Liver (tissue), 9 donors: ENCODE data around the gene GLYATL3. TPM values are rescaled to one million over a fixed set of nuclear protein-coding genes. Genes with fewer than 3 reads are reported as not detected.

Source experiments
- DNase-seq: peaks from one replicate; pipeline ENCODE4 v3.0.0-alpha.2; 2017; ENCODE audit warnings: low spot score
- H3K27ac ChIP-seq, 2 donors: one replicate each; pipeline ENCODE4 v1.7.0; 2013; ENCODE audit warnings: inconsistent platforms in 2 of 2, low read length in 2 of 2, control low read depth in 1 of 2, low read depth in 1 of 2, mild to moderate bottlenecking in 1 of 2
- H3K27me3 ChIP-seq, 4 donors: one replicate each; pipeline versions ENCODE4 v1.6.1 to v1.7.0; 2013; ENCODE audit warnings: low read length in 3 of 4, inconsistent platforms in 1 of 4, mild to moderate bottlenecking in 1 of 4, moderate library complexity in 1 of 4; ENCODE audit not compliant: control insufficient read depth in 4 of 4, insufficient read depth in 4 of 4
- H3K36me3 ChIP-seq, 4 donors: one replicate each; pipeline versions ENCODE4 v1.6.1 to v1.7.0; 2013; ENCODE audit warnings: low read length in 3 of 4, mild to moderate bottlenecking in 3 of 4, low read depth in 1 of 4, moderate library complexity in 1 of 4; ENCODE audit not compliant: control insufficient read depth in 4 of 4, insufficient read depth in 3 of 4
- H3K4me1 ChIP-seq, 4 donors: one replicate each; pipeline versions ENCODE4 v1.6.1 to v1.7.0; 2013; ENCODE audit warnings: low read length in 3 of 4, mild to moderate bottlenecking in 3 of 4, moderate library complexity in 1 of 4; ENCODE audit not compliant: control insufficient read depth in 4 of 4, insufficient read depth in 4 of 4
- H3K4me3 ChIP-seq, 3 donors: one replicate each; pipeline versions ENCODE4 v1.6.1 to v1.7.0; 2013; ENCODE audit warnings: low read length in 3 of 3, control low read depth in 1 of 3, low read depth in 1 of 3, mild to moderate bottlenecking in 1 of 3
- H3K9ac ChIP-seq, 2 donors: one replicate each; pipeline ENCODE4 v1.7.0; 2013; ENCODE audit warnings: low read length in 2 of 2, mild to moderate bottlenecking in 2 of 2, moderate library complexity in 2 of 2, control low read depth in 1 of 2, low read depth in 1 of 2
- H3K9me3 ChIP-seq, 4 donors: one replicate each; pipeline versions ENCODE4 v1.6.1 to v1.7.0; 2013; ENCODE audit warnings: low read length in 3 of 4; ENCODE audit not compliant: control insufficient read depth in 4 of 4
- ATF3 ChIP-seq: IDR thresholded peaks from 2 replicates; pipeline ENCODE4 v1.6.1; 2016; ENCODE audit warnings: antibody characterized with exemption
- CTCF ChIP-seq: fragments of 150-350 bp; IDR thresholded peaks from 2 replicates; pipeline ENCODE4 v1.5.1; 2017; ENCODE audit warnings: improper control_type of control experiment, low read depth, low read length; ENCODE audit not compliant: missing input control
- EGR1 ChIP-seq, 2 donors: IDR thresholded peaks; 2 replicates each; pipeline ENCODE4 v1.6.1; 2016 to 2018; ENCODE audit warnings: antibody characterized with exemption in 2 of 2, low read depth in 2 of 2
- FOXA1 ChIP-seq: IDR thresholded peaks from 2 replicates; pipeline ENCODE4 v1.6.1; 2016; ENCODE audit warnings: antibody characterized with exemption
- FOXA2 ChIP-seq: IDR thresholded peaks from 2 replicates; pipeline ENCODE4 v1.6.1; 2016; ENCODE audit warnings: antibody characterized with exemption
- GABPA ChIP-seq, 2 donors: IDR thresholded peaks in 1 of 2; conservative IDR thresholded peaks in 1 of 2; 2 replicates each; pipeline ENCODE4 v1.6.1; 2016; ENCODE audit warnings: antibody characterized with exemption in 2 of 2, mild to moderate bottlenecking in 1 of 2, moderate library complexity in 1 of 2
- HNF4A ChIP-seq, 2 donors: conservative IDR thresholded peaks; 2 replicates each; pipeline ENCODE4 v1.6.1; 2016; ENCODE audit warnings: antibody characterized with exemption in 2 of 2, mild to moderate bottlenecking in 2 of 2
- HNF4G ChIP-seq: IDR thresholded peaks from 2 replicates; pipeline ENCODE4 v1.6.1; 2016; ENCODE audit warnings: antibody characterized with exemption
- JUND ChIP-seq, 2 donors: IDR thresholded peaks; 2 replicates each; pipeline ENCODE4 v1.6.1; 2016; ENCODE audit warnings: antibody characterized with exemption in 2 of 2
- MAX ChIP-seq: IDR thresholded peaks from 2 replicates; pipeline ENCODE4 v1.6.1; 2016; ENCODE audit warnings: antibody characterized with exemption
- NR2F2 ChIP-seq: IDR thresholded peaks from 2 replicates; pipeline ENCODE4 v1.6.1; 2016; ENCODE audit warnings: antibody characterized with exemption
- RAD21 ChIP-seq, 2 donors: IDR thresholded peaks; 2 replicates each; pipeline ENCODE4 v1.6.1; 2016; ENCODE audit warnings: antibody characterized with exemption in 2 of 2, mild to moderate bottlenecking in 2 of 2
- REST ChIP-seq: IDR thresholded peaks from 2 replicates; pipeline ENCODE4 v1.6.1; 2016; ENCODE audit warnings: antibody characterized with exemption, mild to moderate bottlenecking
- RXRA ChIP-seq, 2 donors: IDR thresholded peaks; 2 replicates each; pipeline ENCODE4 v1.6.1; 2017 to 2018; ENCODE audit warnings: antibody characterized with exemption in 2 of 2, mild to moderate bottlenecking in 1 of 2
- SP1 ChIP-seq: IDR thresholded peaks from 2 replicates; pipeline ENCODE4 v1.6.1; 2018; ENCODE audit warnings: antibody characterized with exemption, mild to moderate bottlenecking
- TAF1 ChIP-seq: conservative IDR thresholded peaks from 2 replicates; pipeline ENCODE4 v1.6.1; 2016; ENCODE audit warnings: antibody characterized with exemption, mild to moderate bottlenecking
- YY1 ChIP-seq: IDR thresholded peaks from 2 replicates; pipeline ENCODE4 v1.6.1; 2016; ENCODE audit warnings: antibody characterized with exemption, mild to moderate bottlenecking
- ZBTB33 ChIP-seq: IDR thresholded peaks from 2 replicates; pipeline ENCODE4 v1.6.1; 2016; ENCODE audit warnings: antibody characterized with exemption
- WGBS: extraction: QIAGEN DNeasy Blood & Tissue Kit; methylation state at CpG from one replicate; pipeline ENCODE4 v1.1.7; 2013; 5-methylcytosine and 5-hydroxymethylcytosine counted together
- polyA plus RNA-seq, 2 donors: library from polyadenylated mRNA; stranded (reverse) in 1 of 2; unstranded in 1 of 2; fragments of 200-250 nt in 1 of 2; fragments of >200 nt in 1 of 2; fragmentation: Nextera tagmentation in 1 of 2; extraction: Ambion mirVana in 1 of 2; gene quantifications; one replicate each; pipeline versions ENCODE4 v1.2.1 to v1.2.3, GENCODE V29; 2013 to 2015
- total RNA-seq, 2 donors: library from RNA; depleted of rRNA; stranded (reverse); fragments of >200 nt; gene quantifications; one replicate each; pipeline ENCODE4 v1.2.3, GENCODE V29; 2014
- donor health status: healthy.
- donor health status: healthy.
- donor health status: healthy.
- donor health status: healthy.
- donor health status: healthy.

Gene GLYATL3
- total and polyA plus RNA-seq, 4 donors: 0.09 TPM; not detected in 3

- no peak for TF ChIP-seq ZBTB33
- no peak for TF ChIP-seq MAX
- TF ChIP-seq REST: peak; percentile 28
- no peak for TF ChIP-seq HNF4G
- TF ChIP-seq JUND (IDR thresholded peaks at IDR 0.05): peak; percentile 55 to 74
- TF ChIP-seq NR2F2: no peak
- TF ChIP-seq HNF4A (conservative IDR thresholded peaks at IDR 0.05): peak; percentile 22 to 48
- no peak for TF ChIP-seq FOXA2
- peak; percentile 51 for TF ChIP-seq SP1
- no peak for TF ChIP-seq EGR1 (IDR thresholded peaks at IDR 0.05; ENCODE audit: low read depth in 2 of 2)
- TF ChIP-seq YY1: peak; percentile 88
- peak in 1 of 2 donors; percentile 12 for TF ChIP-seq RAD21 (IDR thresholded peaks at IDR 0.05)
- peak in 1 of 2 donors; percentile 21 for TF ChIP-seq GABPA (IDR thresholded peaks at IDR 0.05 in 1 of 2, conservative IDR thresholded peaks at IDR 0.05 in 1 of 2)
- TF ChIP-seq ATF3: no peak
- peak in 1 of 2 donors; percentile 36 for TF ChIP-seq RXRA (IDR thresholded peaks at IDR 0.05)
- TF ChIP-seq CTCF: no peak
- no peak for TF ChIP-seq FOXA1
- no peak for TF ChIP-seq TAF1
- WGBS: 46% methylated on average over 5 of the region's 5 CpGs
- H3K4me1 ChIP-seq: peaks cover 0 to 22% (median 11%) of the 10 kb centered on the region in 4 donors
- no peaks in the 10 kb centered on the region for H3K36me3 ChIP-seq
- no peak overlapping the region for H3K4me3 ChIP-seq
- no peaks in the 10 kb centered on the region for H3K27me3 ChIP-seq
- no peak for DNase-seq
- H3K9me3 ChIP-seq: no peaks in the 10 kb centered on the region
- no peak overlapping the region for H3K9ac ChIP-seq
- peak overlapping the region; percentile 31 to 37 for H3K27ac ChIP-seq
Measured at GRCh38 chr6:49506569-49507111, 6.9 kb downstream of the GLYATL3 start.
